Stomach (tissue), 19 donors: ENCODE data around the gene MOB3B. TPM values are rescaled to one million over a fixed set of nuclear protein-coding genes. Genes with fewer than 3 reads are reported as not detected.

Experiments
- DNase-seq, 2 donors: peaks; one replicate each; pipeline versions ENCODE4 v3.0.0 to v3.0.0-alpha.2; 2013 to 2019
- H3K27ac ChIP-seq, 5 donors: fragments of 200-600 bp in 4 of 5; sonication (generic) in 4 of 5; one replicate each; pipeline ENCODE4 v1.5.1; 2013 to 2019; ENCODE audit warnings: mild to moderate bottlenecking in 1 of 5, moderate library complexity in 1 of 5
- H3K27me3 ChIP-seq, 3 donors: fragments of 200-600 bp; sonication (generic); one replicate each; pipeline ENCODE4 v1.5.1; 2017 to 2019; ENCODE audit warnings: mixed run types in 1 of 3
- H3K36me3 ChIP-seq, 4 donors: fragments of 200-600 bp; sonication (generic); 1 replicate in 3 of 4; 2 replicates in 1 of 4; pipeline ENCODE4 v1.5.1; 2016 to 2019
- H3K4me1 ChIP-seq, 4 donors: fragments of 200-600 bp; sonication (generic); one replicate each; pipeline ENCODE4 v1.5.1; 2016 to 2019
- H3K4me3 ChIP-seq, 4 donors: fragments of 200-600 bp; sonication (generic) in 3 of 4; one replicate each; pipeline ENCODE4 v1.5.1; 2016 to 2019; ENCODE audit warnings: mild to moderate bottlenecking in 1 of 4
- H3K9me3 ChIP-seq, 4 donors: fragments of 200-600 bp; sonication (generic); one replicate each; pipeline ENCODE4 v1.5.1; 2016 to 2019
- EP300 ChIP-seq: sonication (generic); formaldehyde crosslinking; IDR thresholded peaks from one replicate; pipeline ENCODE4 v1.6.1; 2017; ENCODE audit warnings: antibody characterized with exemption
- POLR2A ChIP-seq, 4 donors: fragments of 450-650 bp; IDR thresholded peaks; one replicate each; pipeline ENCODE4 v1.6.1; 2016; ENCODE audit warnings: antibody characterized with exemption in 4 of 4, control low read depth in 2 of 4, mild to moderate bottlenecking in 1 of 4, moderate library complexity in 1 of 4
- POLR2AphosphoS5 ChIP-seq, 3 donors: sonication (generic); formaldehyde crosslinking; IDR thresholded peaks; one replicate each; pipeline ENCODE4 v1.6.1; 2016; ENCODE audit warnings: antibody characterized with exemption in 3 of 3
- WGBS, 5 donors: extraction: QIAGEN DNeasy Blood & Tissue Kit in 3 of 5; methylation state at CpG; one replicate each; pipeline versions ENCODE4 v1.1.5 to v1.1.7; 2013 to 2018; 5-methylcytosine and 5-hydroxymethylcytosine counted together
- intact Hi-C: fragments of 100-400 bp; cut with DNase I; formaldehyde crosslinking; loops from one replicate; pipeline ENCODE4 v1.15.1; 2023; ENCODE audit warnings: low total_unique reads
- long read RNA-seq, 10 donors: transcript quantifications; one replicate each; lab custom pipeline, GENCODE V29; 2026
- polyA plus RNA-seq, 3 donors: library from polyadenylated mRNA; stranded (reverse); fragments of 200-250 nt; gene quantifications; one replicate each; pipeline ENCODE4 v1.2.3, GENCODE V29; 2013
- total RNA-seq, 5 donors: library from RNA; depleted of rRNA; stranded (reverse); fragments of >200 nt; gene quantifications; one replicate each; pipeline versions ENCODE4 v1.1.0 to v1.2.3, GENCODE V29; 2014 to 2016
- TF ChIP-seq, protein P1 (sequence below), 7 experiments: fragments of 450-650 bp in 4 of 7; fragments of 200-600 bp in 3 of 7; sonication (generic) in 3 of 7; IDR thresholded peaks; one replicate each; pipeline ENCODE4 v1.5.1; 2016 to 2019; ENCODE audit warnings: antibody characterized with exemption in 7 of 7, control low read depth in 2 of 7, mild to moderate bottlenecking in 1 of 7
- donor health status: healthy with polysubstance abuse.
- donor health status: Bipolar disorder and iron deficiency.
- donor health status: healthy.

Gene MOB3B
- total RNA-seq (10 to 100 TPM in 4 of 5 donors, 1 to 10 TPM in 1; 6.4 to 32.7 (median 13.6) TPM), polyA plus RNA-seq (1 to 10 TPM; 4.0 to 7.2 (median 4.8) TPM)
- long read RNA-seq, donor 1, full-length matches to known transcripts: 1 of 1 reads
- long read RNA-seq, donor 1, partial matches to known transcripts: 0 of 1 reads
- long read RNA-seq, donor 1, other reads (novel, unspliced or antisense): 0 of 1 reads
- long read RNA-seq, donor 2, full-length matches to known transcripts: 3 of 3 reads
- long read RNA-seq, donor 2, partial matches to known transcripts: 0 of 3 reads
- long read RNA-seq, donor 2, other reads (novel, unspliced or antisense): 0 of 3 reads
- long read RNA-seq, donor 3, full-length matches to known transcripts: 1 of 1 reads
- long read RNA-seq, donor 3, partial matches to known transcripts: 0 of 1 reads
- long read RNA-seq, donor 3, other reads (novel, unspliced or antisense): 0 of 1 reads
- long read RNA-seq, donor 4: 0 reads
- long read RNA-seq, donor 5, full-length matches to known transcripts: 6 of 6 reads
- long read RNA-seq, donor 5, partial matches to known transcripts: 0 of 6 reads
- long read RNA-seq, donor 5, other reads (novel, unspliced or antisense): 0 of 6 reads
- long read RNA-seq, donor 6, full-length matches to known transcripts: 9 of 9 reads
- long read RNA-seq, donor 6, partial matches to known transcripts: 0 of 9 reads
- long read RNA-seq, donor 6, other reads (novel, unspliced or antisense): 0 of 9 reads
- long read RNA-seq, donor 7, full-length matches to known transcripts: 2 of 2 reads
- long read RNA-seq, donor 7, partial matches to known transcripts: 0 of 2 reads
- long read RNA-seq, donor 7, other reads (novel, unspliced or antisense): 0 of 2 reads
- long read RNA-seq, donor 8, full-length matches to known transcripts: 1 of 1 reads
- long read RNA-seq, donor 8, partial matches to known transcripts: 0 of 1 reads
- long read RNA-seq, donor 8, other reads (novel, unspliced or antisense): 0 of 1 reads
- long read RNA-seq, donor 9, full-length matches to known transcripts: 1 of 1 reads
- long read RNA-seq, donor 9, partial matches to known transcripts: 0 of 1 reads
- long read RNA-seq, donor 9, other reads (novel, unspliced or antisense): 0 of 1 reads
- long read RNA-seq, donor 10, full-length matches to known transcripts: 1 of 1 reads
- long read RNA-seq, donor 10, partial matches to known transcripts: 0 of 1 reads
- long read RNA-seq, donor 10, other reads (novel, unspliced or antisense): 0 of 1 reads

GRCh38 chr9:27529316-27530278 is at the start of gene MOB3B:
MOB3B (minus strand) TSS chr9:27529814; CDS start chr9:27455550, 74,264 bp downstream.
- Histone ChIP-seq H3K36me3 (peaks cover 0 to 2% (median 0%) of the 10 kb centered on the region in 4 donors), H3K9me3 (no peaks in the 10 kb centered on the region), H3K27me3 (no peaks in the 10 kb centered on the region), H3K27ac (peak within 1 kb of the TSS; percentile 85 to 97 (median 95)), H3K4me1 (peaks cover 16 to 46% (median 28%) of the 10 kb centered on the region in 4 donors), H3K4me3 (peak within 1 kb of the TSS; percentile 71 to 89 (median 78))
- WGBS, 5 donors: 2 to 7% (median 3%) methylated on average over 47 to 74 of the region's 74 CpGs
- TF ChIP-seq POLR2AphosphoS5 (IDR thresholded peaks at IDR 0.05): peak; percentile 40 to 60 (median 42)
- no peak for TF ChIP-seq POLR2A (IDR thresholded peaks at IDR 0.05)
- TF ChIP-seq, protein P1, sequence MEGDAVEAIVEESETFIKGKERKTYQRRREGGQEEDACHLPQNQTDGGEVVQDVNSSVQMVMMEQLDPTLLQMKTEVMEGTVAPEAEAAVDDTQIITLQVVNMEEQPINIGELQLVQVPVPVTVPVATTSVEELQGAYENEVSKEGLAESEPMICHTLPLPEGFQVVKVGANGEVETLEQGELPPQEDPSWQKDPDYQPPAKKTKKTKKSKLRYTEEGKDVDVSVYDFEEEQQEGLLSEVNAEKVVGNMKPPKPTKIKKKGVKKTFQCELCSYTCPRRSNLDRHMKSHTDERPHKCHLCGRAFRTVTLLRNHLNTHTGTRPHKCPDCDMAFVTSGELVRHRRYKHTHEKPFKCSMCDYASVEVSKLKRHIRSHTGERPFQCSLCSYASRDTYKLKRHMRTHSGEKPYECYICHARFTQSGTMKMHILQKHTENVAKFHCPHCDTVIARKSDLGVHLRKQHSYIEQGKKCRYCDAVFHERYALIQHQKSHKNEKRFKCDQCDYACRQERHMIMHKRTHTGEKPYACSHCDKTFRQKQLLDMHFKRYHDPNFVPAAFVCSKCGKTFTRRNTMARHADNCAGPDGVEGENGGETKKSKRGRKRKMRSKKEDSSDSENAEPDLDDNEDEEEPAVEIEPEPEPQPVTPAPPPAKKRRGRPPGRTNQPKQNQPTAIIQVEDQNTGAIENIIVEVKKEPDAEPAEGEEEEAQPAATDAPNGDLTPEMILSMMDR (IDR thresholded peaks at IDR 0.05): peak in 5 of 7 experiments; percentile 71 to 98 (median 98)
- DNase-seq: peak; percentile 87 to 94
- intact Hi-C loops: no loop called here

DNA sequence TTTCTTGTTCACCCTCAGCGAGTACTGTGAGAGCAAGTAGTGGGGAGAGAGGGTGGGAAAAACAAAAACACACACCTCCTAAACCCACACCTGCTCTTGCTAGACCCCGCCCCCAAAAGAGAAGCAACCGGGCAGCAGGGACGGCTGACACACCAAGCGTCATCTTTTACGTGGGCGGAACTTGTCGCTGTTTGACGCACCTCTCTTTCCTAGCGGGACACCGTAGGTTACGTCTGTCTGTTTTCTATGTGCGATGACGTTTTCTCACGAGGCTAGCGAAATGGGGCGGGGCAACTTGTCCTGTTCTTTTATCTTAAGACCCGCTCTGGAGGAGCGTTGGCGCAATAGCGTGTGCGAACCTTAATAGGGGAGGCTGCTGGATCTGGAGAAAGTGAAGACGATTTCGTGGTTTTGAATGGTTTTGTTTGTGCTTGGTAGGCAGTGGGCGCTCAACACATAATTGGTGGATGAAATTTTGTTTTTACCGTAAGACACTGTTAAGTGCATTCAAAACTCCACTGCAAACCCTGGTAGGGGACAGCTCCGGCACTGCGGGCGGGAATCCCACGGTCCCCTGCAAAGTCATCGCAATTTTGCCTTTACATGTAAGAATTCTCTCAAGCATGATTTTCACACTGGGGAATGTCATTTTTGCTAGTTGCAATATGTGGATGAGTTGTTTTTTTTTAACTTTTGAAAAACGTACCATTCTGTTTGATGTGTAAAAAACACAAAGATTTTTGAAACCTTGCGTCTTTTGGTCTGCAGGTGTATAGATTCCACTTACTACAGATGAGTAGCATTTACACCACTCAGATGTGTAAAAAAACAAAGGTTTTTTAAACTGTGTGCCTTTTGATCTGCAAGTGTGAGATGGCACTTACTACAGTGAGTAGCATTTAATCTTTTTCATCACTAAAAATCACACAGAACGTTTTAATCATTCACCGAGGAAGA is 44.3 kb upstream of the MOB3B start:
- Histone ChIP-seq H3K27ac (peak overlapping the region; percentile 96 to 100 (median 99)), H3K9me3 (peaks cover 0 to 10% (median 7%) of the 10 kb centered on the region in 4 donors), H3K4me1 (peaks cover 0 to 42% (median 28%) of the 10 kb centered on the region in 4 donors), H3K27me3 (no peaks in the 10 kb centered on the region), H3K4me3 (peak overlapping the region; percentile 73 to 80 (median 76)), H3K36me3 (no peaks in the 10 kb centered on the region)
- peak in 2 of 4 donors; percentile 67 to 75 for TF ChIP-seq POLR2A (IDR thresholded peaks at IDR 0.05)
- TF ChIP-seq, protein P1 (IDR thresholded peaks at IDR 0.05): no peak
- TF ChIP-seq POLR2AphosphoS5 (IDR thresholded peaks at IDR 0.05): peak; percentile 94 to 99 (median 99)
- peak; percentile 88 for TF ChIP-seq EP300
- intact Hi-C loops: no loop called here
- peak; percentile 98 to 99 for DNase-seq
- 1 to 2% (median 2%) methylated on average over 35 of the region's 35 CpGs for whole genome bisulfite sequencing, 5 donors

- Histone ChIP-seq H3K27me3 (no peaks in the 10 kb centered on the region), H3K27ac (peak within 1 kb of the TSS; percentile 96 to 100 (median 99)), H3K4me3 (peak within 1 kb of the TSS; percentile 73 to 80 (median 76)), H3K36me3 (no peaks in the 10 kb centered on the region), H3K9me3 (peaks cover 0 to 3% (median 2%) of the 10 kb centered on the region in 4 donors), H3K4me1 (peaks cover 0 to 50% (median 28%) of the 10 kb centered on the region in 4 donors)
- peak; percentile 84 to 92 for DNase-seq
- TF ChIP-seq, protein P1 (IDR thresholded peaks at IDR 0.05): no peak
- TF ChIP-seq EP300 (no peak), POLR2A (IDR thresholded peaks at IDR 0.05) (peak in 2 of 4 donors; percentile 59 to 70), POLR2AphosphoS5 (IDR thresholded peaks at IDR 0.05) (peak; percentile 25 to 80 (median 73))
- WGBS, 5 donors: 0 to 1% (median 1%) methylated on average over 40 to 72 of the region's 72 CpGs
- intact Hi-C loops: no loop called here
These were observed 43.5 kb upstream of the MOB3B start, which contains the start of gene C9orf72 for GRCh38 chr9:27572918-27573633. C9orf72 (minus strand) TSS chr9:27573481; CDS start chr9:27567120, 6,361 bp downstream.
